Skeletal muscle tissue (tissue), 4 donors: ENCODE data around the gene YWHAB. TPM values are rescaled to one million over a fixed set of nuclear protein-coding genes. Genes with fewer than 3 reads are reported as not detected.

Experiments
- H3K27ac ChIP-seq: one replicate; pipeline ENCODE4 v1.7.0; 2013; ENCODE audit warnings: mild to moderate bottlenecking, low read depth, low read length, inconsistent platforms
- H3K27me3 ChIP-seq, 3 donors: one replicate each; pipeline ENCODE4 v1.7.0; 2013; ENCODE audit warnings: low read length in 3 of 3; ENCODE audit not compliant: control insufficient read depth in 3 of 3, insufficient read depth in 3 of 3
- H3K36me3 ChIP-seq, 3 donors: one replicate each; pipeline ENCODE4 v1.7.0; 2013; ENCODE audit warnings: low read length in 3 of 3; ENCODE audit not compliant: control insufficient read depth in 3 of 3, insufficient read depth in 3 of 3
- H3K4me1 ChIP-seq, 3 donors: one replicate each; pipeline ENCODE4 v1.7.0; 2013; ENCODE audit warnings: low read length in 3 of 3, mild to moderate bottlenecking in 3 of 3; ENCODE audit not compliant: control insufficient read depth in 3 of 3, insufficient read depth in 3 of 3
- H3K4me3 ChIP-seq, 3 donors: one replicate each; pipeline ENCODE4 v1.7.0; 2013; ENCODE audit warnings: low read length in 3 of 3
- H3K9ac ChIP-seq, 3 donors: one replicate each; pipeline ENCODE4 v1.7.0; 2013; ENCODE audit warnings: low read length in 3 of 3, mild to moderate bottlenecking in 3 of 3, moderate library complexity in 2 of 3, low read depth in 1 of 3
- H3K9me3 ChIP-seq, 3 donors: one replicate each; pipeline ENCODE4 v1.7.0; 2013; ENCODE audit warnings: low read length in 3 of 3; ENCODE audit not compliant: control insufficient read depth in 3 of 3
- total RNA-seq: library from RNA; depleted of rRNA; stranded (reverse); fragments of >200 nt; gene quantifications from one replicate; pipeline ENCODE4 v1.2.3, GENCODE V29; 2014
- donor health status: Osteomylitis.

Gene YWHAB
- total RNA-seq, 1 donor from 2014 or later, result 51.7 TPM

DNA sequence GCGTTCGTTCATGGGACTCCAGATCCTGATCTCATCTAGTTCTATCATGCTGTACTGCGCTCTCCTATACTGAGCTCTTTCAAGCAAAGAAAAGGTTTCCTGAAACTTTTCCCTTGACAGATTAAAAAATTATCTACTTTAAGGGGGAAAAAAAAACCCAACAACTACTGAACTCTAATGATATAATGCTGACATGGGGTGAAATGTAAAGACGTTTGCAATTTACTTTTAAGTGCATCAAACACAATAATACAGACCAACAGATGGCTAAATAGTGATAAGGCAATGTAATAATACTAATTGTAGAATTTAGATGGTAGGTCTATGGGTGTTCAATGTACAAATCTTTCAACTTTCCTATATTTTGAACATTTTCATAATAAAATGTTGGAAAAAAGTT is 58.3 kb downstream of the YWHAB start:
- peaks cover 0 to 3% (median 0%) of the 10 kb centered on the region in 3 donors for H3K4me1 ChIP-seq
- peaks cover 37 to 61% (median 56%) of the 10 kb centered on the region in 3 donors for H3K36me3 ChIP-seq
- H3K27me3 ChIP-seq, result no peaks in the 10 kb centered on the region
- H3K27ac ChIP-seq, result no peak overlapping the region
- H3K9ac ChIP-seq, result no peak overlapping the region
- H3K4me3 ChIP-seq, result no peak overlapping the region
- no peaks in the 10 kb centered on the region for H3K9me3 ChIP-seq

DNA sequence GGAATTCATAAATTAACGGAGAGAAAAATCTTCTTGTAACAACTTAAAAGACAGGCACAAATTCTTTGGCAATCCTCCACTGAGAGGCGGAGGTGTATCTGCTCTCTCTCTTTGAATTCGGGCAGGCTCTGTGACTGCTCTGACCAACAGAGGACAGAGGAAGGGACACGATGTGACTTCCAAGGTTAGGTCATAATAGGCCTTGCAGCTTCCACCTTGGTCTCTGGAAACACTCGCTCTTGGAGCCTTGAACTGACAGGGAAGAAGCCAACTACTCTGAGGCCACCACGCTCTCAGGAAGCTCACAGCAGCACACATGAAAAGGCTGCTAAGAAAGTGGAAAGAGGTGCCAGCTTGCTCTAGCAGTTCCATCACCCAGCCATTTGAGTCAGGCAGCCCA is 59.8 kb downstream of the YWHAB start:
- H3K9ac ChIP-seq, result no peak overlapping the region
- no peaks in the 10 kb centered on the region for H3K27me3 ChIP-seq
- H3K27ac ChIP-seq, result no peak overlapping the region
- H3K4me1 ChIP-seq, result peaks cover 0 to 3% (median 0%) of the 10 kb centered on the region in 3 donors
- peaks cover 42 to 67% (median 56%) of the 10 kb centered on the region in 3 donors for H3K36me3 ChIP-seq
- no peaks in the 10 kb centered on the region for H3K9me3 ChIP-seq
- H3K4me3 ChIP-seq, result no peak overlapping the region

DNA sequence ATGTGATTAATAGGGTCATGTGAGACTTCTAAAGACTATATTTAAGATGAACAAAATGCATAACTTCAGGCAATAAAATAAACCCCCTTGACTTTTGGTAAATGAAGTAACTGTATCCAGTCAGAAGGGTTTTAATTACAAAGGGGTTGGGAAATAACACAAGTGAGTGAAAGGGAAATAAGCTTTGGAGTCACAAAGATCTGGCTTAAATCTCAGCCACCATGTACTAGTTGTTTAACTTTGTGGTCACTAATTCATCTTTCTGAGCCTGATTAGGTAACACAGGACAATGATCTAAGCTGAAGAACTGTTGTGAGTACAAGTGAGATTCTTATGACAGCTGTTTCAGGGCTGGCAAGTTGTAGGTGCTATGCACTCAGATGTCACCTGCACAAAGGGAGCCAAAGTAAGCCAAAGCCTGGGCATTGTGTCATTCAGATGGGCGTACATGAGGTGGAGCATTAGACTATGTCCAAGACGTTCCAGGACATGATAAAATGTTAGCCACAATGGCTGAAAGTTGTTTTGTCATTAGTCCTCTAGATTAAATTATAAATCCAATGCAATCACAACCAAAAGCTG is 60.9 kb downstream of the YWHAB start:
- Histone ChIP-seq H3K4me1 (peaks cover 0 to 3% (median 0%) of the 10 kb centered on the region in 3 donors), H3K4me3 (no peak overlapping the region), H3K27me3 (no peaks in the 10 kb centered on the region), H3K27ac (no peak overlapping the region), H3K9me3 (no peaks in the 10 kb centered on the region), H3K36me3 (peaks cover 50 to 73% (median 67%) of the 10 kb centered on the region in 3 donors), H3K9ac (no peak overlapping the region)

DNA sequence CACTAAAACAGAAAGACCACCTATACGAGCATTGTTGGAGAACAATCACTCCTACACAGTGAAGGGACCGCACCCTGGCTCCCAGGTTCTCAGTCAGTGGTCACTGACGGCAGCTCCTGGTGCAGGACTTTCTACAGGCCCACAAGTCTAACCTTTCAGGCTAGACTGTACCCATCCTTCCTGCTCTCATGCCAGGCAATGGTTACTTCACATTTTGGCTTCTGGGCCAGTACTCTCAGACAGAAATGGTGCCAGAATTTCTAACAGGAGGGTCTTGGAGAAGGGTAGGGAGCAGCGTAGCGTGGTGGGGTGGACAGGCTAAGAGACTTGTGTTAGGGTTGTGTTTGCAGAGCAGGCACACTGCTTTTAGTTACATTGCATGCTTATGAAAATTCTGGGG is 62.6 kb downstream of the YWHAB start:
- no peaks in the 10 kb centered on the region for H3K27me3 ChIP-seq
- peaks cover 0 to 3% (median 0%) of the 10 kb centered on the region in 3 donors for H3K4me1 ChIP-seq
- H3K9me3 ChIP-seq, result no peaks in the 10 kb centered on the region
- H3K36me3 ChIP-seq, result peaks cover 45 to 73% (median 67%) of the 10 kb centered on the region in 3 donors
- H3K27ac ChIP-seq, result no peak overlapping the region
- no peak overlapping the region for H3K9ac ChIP-seq
- H3K4me3 ChIP-seq, result no peak overlapping the region

DNA sequence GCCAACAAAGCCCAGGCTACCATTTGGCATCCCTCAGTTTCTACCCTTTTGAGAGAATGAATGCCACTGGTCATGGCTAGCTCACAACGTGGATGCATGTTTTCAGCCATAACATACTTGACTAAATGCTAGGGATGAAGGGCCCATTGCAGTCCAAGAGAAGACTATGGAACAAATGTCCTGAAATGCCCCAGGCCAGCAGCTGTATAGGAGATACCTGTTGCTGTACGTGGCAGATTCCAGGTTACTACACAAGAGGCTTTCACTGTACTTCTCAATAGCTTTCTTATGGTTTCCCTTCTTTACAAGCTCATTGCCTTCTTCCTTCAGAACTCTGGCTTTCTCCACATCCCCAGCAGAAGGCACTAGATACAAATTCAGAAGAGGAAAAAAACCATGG is 63.0 kb downstream of the YWHAB start:
- Histone ChIP-seq H3K27me3 (no peaks in the 10 kb centered on the region), H3K36me3 (peaks cover 42 to 73% (median 67%) of the 10 kb centered on the region in 3 donors)

DNA sequence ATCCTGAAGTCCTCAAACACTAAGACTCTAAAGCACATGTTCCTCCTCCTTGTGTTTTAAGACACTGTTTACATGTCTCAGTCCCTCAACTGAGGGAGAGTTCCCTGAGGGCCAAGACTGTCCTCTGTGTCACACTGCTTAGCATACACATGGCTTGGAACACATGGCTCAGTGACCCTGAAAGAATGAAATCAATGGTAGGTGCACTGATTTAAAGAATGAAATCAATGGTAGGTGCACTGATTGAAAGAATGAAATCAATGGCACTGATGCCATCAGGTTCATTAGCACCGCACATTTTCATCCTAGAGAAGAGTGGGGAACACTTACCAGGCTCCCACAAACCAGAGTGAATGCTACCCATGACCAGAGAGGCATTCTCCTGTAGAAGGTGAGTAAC is 64.9 kb downstream of the YWHAB start:
- H3K9me3 ChIP-seq, result no peaks in the 10 kb centered on the region
- H3K27me3 ChIP-seq, result no peaks in the 10 kb centered on the region
- H3K4me3 ChIP-seq, result no peak overlapping the region
- H3K36me3 ChIP-seq, result peaks cover 55 to 81% (median 76%) of the 10 kb centered on the region in 3 donors
- H3K4me1 ChIP-seq, result peaks cover 0 to 3% (median 0%) of the 10 kb centered on the region in 3 donors
- no peak overlapping the region for H3K9ac ChIP-seq
- H3K27ac ChIP-seq, result no peak overlapping the region

More for the DNA sequence above, 63.0 kb downstream of the YWHAB start:
- H3K4me1 ChIP-seq, result peaks cover 0 to 3% (median 0%) of the 10 kb centered on the region in 3 donors
- H3K27ac ChIP-seq, result no peak overlapping the region
- H3K4me3 ChIP-seq, result no peak overlapping the region
- no peak overlapping the region for H3K9ac ChIP-seq
- no peaks in the 10 kb centered on the region for H3K9me3 ChIP-seq

DNA sequence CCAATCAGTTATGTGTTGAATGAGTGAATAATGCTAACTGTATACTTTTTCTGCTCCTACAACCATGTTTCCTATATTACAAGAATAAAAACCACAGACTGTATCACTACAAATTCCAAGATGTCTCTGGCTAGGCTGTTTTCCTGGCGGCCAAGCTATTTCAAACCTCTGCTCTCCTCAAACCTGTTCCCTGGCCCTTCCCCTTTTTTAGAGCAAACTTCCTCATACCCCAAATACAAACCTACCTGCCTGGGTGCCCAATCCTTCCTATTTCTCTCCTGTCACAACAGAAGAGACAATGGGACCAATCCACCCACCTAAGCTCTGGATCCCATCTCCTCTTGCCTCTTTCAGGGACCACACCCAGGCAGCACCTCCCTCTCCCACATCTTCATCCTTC is 67.2 kb downstream of the YWHAB start:
- H3K36me3 ChIP-seq, result peaks cover 52 to 75% (median 74%) of the 10 kb centered on the region in 3 donors

DNA sequence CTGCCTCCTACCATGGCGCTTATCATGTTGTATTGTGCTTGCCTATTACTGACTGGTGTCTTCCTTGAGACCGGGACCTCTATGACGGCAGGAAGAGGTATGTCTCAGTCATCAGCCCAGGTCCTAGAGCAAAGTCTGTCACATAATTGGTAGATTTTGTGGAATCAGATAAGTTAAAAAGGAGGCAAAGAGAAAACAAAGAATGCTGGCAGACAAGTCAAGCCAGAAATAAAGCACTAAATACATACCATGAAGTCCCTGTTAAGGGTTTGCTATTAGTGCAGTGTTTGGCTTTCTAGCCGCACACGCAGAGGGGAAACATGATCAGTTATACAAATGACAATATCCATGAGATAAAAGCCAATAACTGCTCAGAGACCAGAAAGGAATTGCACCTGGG is 68.7 kb downstream of the YWHAB start:
- Histone ChIP-seq H3K9me3 (no peaks in the 10 kb centered on the region), H3K4me3 (no peak overlapping the region), H3K4me1 (peaks cover 3 to 4% (median 4%) of the 10 kb centered on the region in 3 donors), H3K27ac (no peak overlapping the region), H3K9ac (no peak overlapping the region), H3K36me3 (peaks cover 44 to 64% (median 64%) of the 10 kb centered on the region in 3 donors), H3K27me3 (no peaks in the 10 kb centered on the region)

More for the DNA sequence above, 67.2 kb downstream of the YWHAB start:
- no peaks in the 10 kb centered on the region for H3K27me3 ChIP-seq
- no peaks in the 10 kb centered on the region for H3K4me1 ChIP-seq
- no peak overlapping the region for H3K27ac ChIP-seq
- no peak overlapping the region for H3K9ac ChIP-seq
- H3K4me3 ChIP-seq, result no peak overlapping the region
- no peaks in the 10 kb centered on the region for H3K9me3 ChIP-seq

DNA sequence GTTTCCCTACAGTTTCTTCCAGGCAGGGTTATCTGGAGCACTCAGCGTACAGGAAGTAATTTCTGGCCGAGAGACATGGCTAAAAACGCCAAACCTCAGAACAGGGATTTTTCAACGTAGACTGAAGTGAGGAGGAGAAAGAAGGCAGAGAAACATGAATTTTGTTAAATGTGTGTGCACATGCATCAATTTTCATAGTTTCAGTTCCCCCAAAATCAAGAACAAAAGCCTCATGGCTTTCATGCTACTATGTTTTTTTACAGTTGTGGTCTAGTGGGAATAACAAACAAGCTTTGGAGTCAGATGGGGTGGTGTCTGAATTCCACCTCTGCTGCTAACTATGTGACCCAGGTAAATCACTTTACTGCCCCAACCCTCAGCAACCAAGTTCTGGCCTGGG is 69.8 kb downstream of the YWHAB start:
- Histone ChIP-seq H3K36me3 (peaks cover 38 to 58% (median 58%) of the 10 kb centered on the region in 3 donors), H3K4me3 (no peak overlapping the region), H3K4me1 (peaks cover 8 to 10% (median 9%) of the 10 kb centered on the region in 3 donors), H3K9ac (no peak overlapping the region), H3K9me3 (no peaks in the 10 kb centered on the region), H3K27me3 (no peaks in the 10 kb centered on the region), H3K27ac (no peak overlapping the region)

DNA sequence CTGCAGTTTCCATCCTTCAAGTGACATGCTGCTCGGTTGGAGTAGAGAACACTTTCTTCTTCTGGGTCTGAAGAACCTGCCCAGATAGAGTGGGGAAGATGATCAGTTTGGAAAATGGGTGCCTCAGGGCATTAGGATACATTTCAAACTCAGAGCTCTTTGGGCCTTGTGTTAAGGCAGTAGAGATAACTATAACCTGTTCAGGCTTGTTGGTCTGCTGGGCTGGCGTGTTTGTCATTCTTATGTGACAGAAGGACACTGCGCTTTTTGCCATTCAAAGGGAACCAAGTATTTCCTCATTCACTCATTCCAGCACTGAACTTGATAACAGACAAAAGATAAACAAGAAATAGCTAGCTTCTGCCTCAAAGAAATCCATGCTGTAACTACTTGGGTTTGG is 70.9 kb downstream of the YWHAB start:
- peaks cover 29 to 47% (median 47%) of the 10 kb centered on the region in 3 donors for H3K36me3 ChIP-seq
- no peaks in the 10 kb centered on the region for H3K9me3 ChIP-seq
- H3K4me3 ChIP-seq, result no peak overlapping the region
- no peaks in the 10 kb centered on the region for H3K27me3 ChIP-seq
- no peak overlapping the region for H3K9ac ChIP-seq
- H3K4me1 ChIP-seq, result peaks cover 8 to 14% (median 9%) of the 10 kb centered on the region in 3 donors
- no peak overlapping the region for H3K27ac ChIP-seq
